MM.1S (cell line): Measurements from ENCODE around the gene LRRC56.

Experiments
- DNase-seq: peaks from one replicate; pipeline ENCODE4 v3.0.0-alpha.2; 2015
- H2AFZ ChIP-seq: fragments of 300-600 bp; sonication (generic); 2 replicates; pipeline ENCODE4 v1.6.0; 2016; ENCODE audit warnings: antibody characterized with exemption, low read length
- H3F3A ChIP-seq: fragments of 300-600 bp; sonication (generic); 2 replicates; pipeline ENCODE4 v1.6.1; 2016; ENCODE audit warnings: mild to moderate bottlenecking, antibody characterized with exemption, low read length, moderate library complexity, mixed read lengths; ENCODE audit not compliant: insufficient read depth
- H3K27ac ChIP-seq: fragments of 300-600 bp; sonication (generic); 2 replicates; pipeline ENCODE4 v1.5.1; 2016; ENCODE audit warnings: mild to moderate bottlenecking, low read length
- H3K27me3 ChIP-seq: fragments of 300-600 bp; sonication (generic); replicated peaks from 2 replicates; pipeline ENCODE4 v1.6.0; 2016; ENCODE audit warnings: low read length; ENCODE audit not compliant: insufficient read depth
- H3K36me3 ChIP-seq: fragments of 300-600 bp; sonication (generic); replicated peaks from 2 replicates; pipeline ENCODE4 v1.6.1; 2016; ENCODE audit warnings: mild to moderate bottlenecking, low read length, mixed read lengths; ENCODE audit not compliant: insufficient read depth
- H3K4me1 ChIP-seq: fragments of 300-600 bp; sonication (generic); 2 replicates; pipeline ENCODE4 v1.6.1; 2016; ENCODE audit warnings: low read length, mixed read lengths
- H3K4me2 ChIP-seq: fragments of 300-600 bp; sonication (generic); 2 replicates; pipeline ENCODE4 v1.6.0; 2016; ENCODE audit warnings: low read depth, low read length
- H3K4me3 ChIP-seq: fragments of 300-600 bp; sonication (generic); 2 replicates; pipeline ENCODE4 v1.5.1; 2016; ENCODE audit warnings: low read length, mixed read lengths
- H3K79me2 ChIP-seq: fragments of 300-600 bp; sonication (generic); 2 replicates; pipeline ENCODE4 v1.6.1; 2016; ENCODE audit warnings: mixed run types, low read length, mixed read lengths
- H3K9ac ChIP-seq: fragments of 300-600 bp; sonication (generic); 2 replicates; pipeline ENCODE4 v1.6.1; 2016; ENCODE audit warnings: low read length, mixed read lengths
- H3K9me2 ChIP-seq: fragments of 300-600 bp; sonication (generic); replicated peaks from 2 replicates; pipeline ENCODE4 v1.6.1; 2016; ENCODE audit warnings: mild to moderate bottlenecking, low read length, mixed read lengths; ENCODE audit not compliant: insufficient read depth
- H3K9me3 ChIP-seq: fragments of 300-600 bp; sonication (generic); replicated peaks from 2 replicates; pipeline ENCODE4 v1.6.1; 2016; ENCODE audit warnings: mild to moderate bottlenecking, low read length, mixed read lengths; ENCODE audit not compliant: insufficient read depth
- H4K20me1 ChIP-seq: fragments of 300-600 bp; sonication (generic); 2 replicates; pipeline ENCODE4 v1.6.1; 2016; ENCODE audit warnings: mild to moderate bottlenecking, low read length, moderate library complexity, mixed read lengths; ENCODE audit not compliant: insufficient read depth
- CTCF ChIP-seq: fragments of 300-600 bp; sonication (generic); IDR thresholded peaks from 2 replicates; pipeline ENCODE4 v1.5.1; 2016; ENCODE audit warnings: antibody characterized with exemption, low read length, mixed read lengths
- EZH2 ChIP-seq: fragments of 300-600 bp; sonication (generic); optimal IDR thresholded peaks from 2 replicates; pipeline ENCODE3; 2017; ENCODE audit warnings: low read depth, mild to moderate bottlenecking, antibody characterized with exemption, low read length, mixed read lengths
- EZH2phosphoT487 ChIP-seq: fragments of 300-600 bp; sonication (generic); IDR thresholded peaks from 2 replicates; pipeline ENCODE4 v1.6.1; 2018; ENCODE audit warnings: antibody characterized with exemption, low read length

Gene LRRC56

GRCh38 chr11:530960-531831, 6.1 kb upstream of the LRRC56 start:
- Histone ChIP-seq H3K27ac (no peak overlapping the region), H4K20me1 (no peaks in the 10 kb centered on the region), H3K4me2 (no peak overlapping the region), H3K4me1 (peaks cover 3% of the 10 kb centered on the region; the same call in 1 of the 2 replicates), H3F3A (peaks cover 7% of the 10 kb centered on the region), H3K36me3 (no peaks in the 10 kb centered on the region), H3K4me3 (no peak overlapping the region), H3K9me2 (no peaks in the 10 kb centered on the region), H2AFZ (no peak overlapping the region), H3K9ac (no peak overlapping the region), H3K27me3 (no peaks in the 10 kb centered on the region), H3K79me2 (peaks cover 18% of the 10 kb centered on the region), H3K9me3 (no peaks in the 10 kb centered on the region)
- DNase-seq: no peak
- no peak for TF ChIP-seq EZH2phosphoT487
- no peak for TF ChIP-seq EZH2
- no peak for TF ChIP-seq CTCF

- H3K4me2 ChIP-seq: no peak overlapping the region
- H2AFZ ChIP-seq: no peak overlapping the region
- H3K79me2 ChIP-seq: peaks cover 18% of the 10 kb centered on the region
- H3K9me2 ChIP-seq: no peaks in the 10 kb centered on the region
- peaks cover 9% of the 10 kb centered on the region for H3K4me1 ChIP-seq
- no peak overlapping the region for H3K27ac ChIP-seq
- no peak overlapping the region for H3K4me3 ChIP-seq
- H3K9ac ChIP-seq: no peak overlapping the region
- H4K20me1 ChIP-seq: no peaks in the 10 kb centered on the region
- H3K9me3 ChIP-seq: no peaks in the 10 kb centered on the region
- no peaks in the 10 kb centered on the region for H3K27me3 ChIP-seq
- no peak for TF ChIP-seq CTCF
- TF ChIP-seq EZH2: no peak
- TF ChIP-seq EZH2phosphoT487: no peak
- no peaks in the 10 kb centered on the region for H3K36me3 ChIP-seq
- no peak for DNase-seq
- peaks cover 15% of the 10 kb centered on the region for H3F3A ChIP-seq
These were observed 5.3 kb upstream of the LRRC56 start for GRCh38 chr11:531919-532526.

GRCh38 chr11:532527-532985, 4.8 kb upstream of the LRRC56 start:
- H3K9ac ChIP-seq: no peak overlapping the region
- H3K27me3 ChIP-seq: no peaks in the 10 kb centered on the region
- H3K9me2 ChIP-seq: no peaks in the 10 kb centered on the region
- no peak overlapping the region for H3K4me2 ChIP-seq
- no peaks in the 10 kb centered on the region for H3K36me3 ChIP-seq
- peaks cover 18% of the 10 kb centered on the region for H3K79me2 ChIP-seq
- no peaks in the 10 kb centered on the region for H3K9me3 ChIP-seq
- H3K4me3 ChIP-seq: no peak overlapping the region
- no peak for DNase-seq
- no peak overlapping the region for H2AFZ ChIP-seq
- no peak for TF ChIP-seq EZH2
- no peak for TF ChIP-seq CTCF
- no peak for TF ChIP-seq EZH2phosphoT487
- no peaks in the 10 kb centered on the region for H4K20me1 ChIP-seq
- no peak overlapping the region for H3K27ac ChIP-seq
- H3F3A ChIP-seq: peaks cover 16% of the 10 kb centered on the region
- H3K4me1 ChIP-seq: peaks cover 12% of the 10 kb centered on the region
